HG03378 (cell line): ENCODE results near the gene N4BP2L2.

Experiments used
- ATAC-seq: cut with Tn5 transposase; IDR thresholded peaks from one replicate; pipeline ENCODE4 v1.9.1; 2021; ENCODE audit warnings: mild to moderate bottlenecking, moderate library complexity; ENCODE audit not compliant: unreplicated experiment

The N4BP2L2 gene

DNA sequence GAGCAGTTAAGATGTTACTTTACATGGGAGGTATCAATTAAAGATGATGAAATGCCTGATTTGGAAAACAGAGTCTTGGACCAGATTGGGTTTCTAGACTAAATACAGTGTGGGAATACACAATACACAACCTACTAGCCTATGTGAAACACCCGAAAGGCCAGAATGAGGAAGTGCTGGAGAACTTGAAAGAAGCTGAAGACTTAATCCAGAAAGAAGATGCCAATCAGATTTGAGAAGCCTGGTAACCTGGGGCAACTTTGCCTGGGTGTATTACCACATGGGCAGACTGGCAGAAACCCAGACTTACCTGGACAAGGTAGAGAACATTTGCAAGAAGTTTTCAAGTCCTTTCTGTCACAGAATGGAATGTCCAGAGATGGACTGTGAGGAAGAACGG is 153.9 kb downstream of the N4BP2L2 start:
- peak; percentile 47 for ATAC-seq

DNA sequence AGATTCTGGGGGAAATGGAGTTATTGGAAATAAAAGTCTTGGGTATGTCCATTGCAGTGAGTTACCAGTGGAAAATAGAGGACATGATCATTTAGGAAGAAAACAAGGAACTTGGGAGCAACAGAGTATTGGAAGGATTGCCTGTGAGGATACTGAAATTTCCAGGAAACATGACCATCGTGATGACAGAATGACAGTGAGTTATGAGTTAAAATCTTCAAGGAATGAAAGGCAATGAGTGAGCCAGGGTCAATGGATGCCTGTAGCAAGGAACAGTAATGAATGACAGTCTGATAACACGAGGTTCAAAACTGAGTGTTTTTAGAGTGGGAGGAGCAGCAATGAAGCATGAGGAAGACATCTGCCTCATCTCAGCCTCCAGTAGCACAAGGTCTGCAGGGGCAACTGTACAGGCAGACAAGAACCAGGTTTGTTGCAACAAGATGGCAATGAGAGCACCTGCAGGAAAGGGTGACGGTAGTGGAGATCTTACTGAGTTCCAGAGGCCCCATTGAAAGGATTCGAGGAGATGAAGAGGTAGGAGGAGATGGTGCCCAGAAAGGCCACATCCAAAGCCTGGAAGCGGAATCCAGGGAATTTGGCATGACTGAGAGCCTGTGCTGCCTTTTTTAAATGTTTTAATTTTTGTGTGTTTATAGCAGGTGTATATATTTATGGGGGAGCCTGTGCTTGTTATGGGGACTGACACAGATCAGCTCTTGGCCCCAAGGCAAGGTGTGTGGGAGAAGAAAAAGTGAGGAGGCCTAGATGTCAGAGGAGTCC is 154.6 kb downstream of the N4BP2L2 start:
- no peak for ATAC-seq
